Neural crest cell (in vitro differentiated cells): ENCODE results near the gene GDPGP1. TPM values are rescaled to one million over a fixed set of nuclear protein-coding genes. Genes with fewer than 3 reads are reported as not detected.

Experiments
- DNase-seq: peaks from one replicate; pipeline ENCODE4 v3.0.0; 2021; ENCODE audit warnings: low read depth, mixed read lengths, low spot score
- H3K27ac Mint-ChIP-seq: one replicate; pipeline ENCODE4 v1.8.0; 2021; ENCODE audit warnings: mild to moderate bottlenecking, mixed read lengths; ENCODE audit not compliant: unreplicated experiment
- H3K27me3 Mint-ChIP-seq: 2 replicates; pipeline ENCODE4 v1.8.0; 2021; ENCODE audit warnings: low read depth, mild to moderate bottlenecking, mixed read lengths
- H3K36me3 Mint-ChIP-seq: 2 replicates; pipeline ENCODE4 v1.8.0; 2021; ENCODE audit warnings: low read depth, mild to moderate bottlenecking, mixed read lengths
- H3K4me1 Mint-ChIP-seq: 2 replicates; pipeline ENCODE4 v1.8.0; 2021; ENCODE audit warnings: mixed read lengths
- H3K4me3 Mint-ChIP-seq: one replicate; pipeline ENCODE4 v1.8.0; 2021; ENCODE audit warnings: mild to moderate bottlenecking, mixed read lengths
- H3K9me3 Mint-ChIP-seq: 2 replicates; pipeline ENCODE4 v1.8.0; 2021; ENCODE audit warnings: mixed read lengths
- total RNA-seq: library from RNA; stranded (reverse); gene quantifications from 2 replicates; pipeline ENCODE4 v1.2.1, GENCODE V29; 2021
- TF ChIP-seq, protein P1 (sequence below): fragments of 200-600 bp; sonication (generic); conservative IDR thresholded peaks from 2 replicates; pipeline ENCODE4 v1.5.0; 2021; ENCODE audit warnings: antibody characterized with exemption, mild to moderate bottlenecking

Gene GDPGP1
- total RNA-seq, 1 donor from 2014 or later: 7.0 TPM

DNA sequence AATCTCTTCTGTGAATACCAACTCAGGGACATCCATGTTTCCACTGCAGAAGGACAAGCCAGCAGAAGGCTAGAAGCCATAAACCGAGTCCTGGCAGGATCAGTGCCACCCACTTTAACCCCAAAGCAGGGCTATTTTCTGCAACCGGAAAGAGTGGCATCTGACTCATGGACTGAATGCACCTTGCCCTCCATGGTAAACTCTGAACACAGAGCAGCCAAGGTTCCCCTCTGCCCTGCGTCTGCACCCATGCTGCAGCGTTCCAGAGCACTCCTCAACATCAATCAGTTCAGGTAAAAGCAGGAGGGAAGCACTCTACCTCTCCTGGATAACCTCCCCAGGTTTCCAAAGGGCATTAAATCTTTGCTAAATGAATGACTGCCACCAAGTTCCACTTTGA, 30.7 kb downstream of the GDPGP1 start:
- no peaks in the 10 kb centered on the region for H3K9me3 Mint-ChIP-seq
- peaks cover 8% of the 10 kb centered on the region for H3K27me3 Mint-ChIP-seq
- TF ChIP-seq, protein P1, sequence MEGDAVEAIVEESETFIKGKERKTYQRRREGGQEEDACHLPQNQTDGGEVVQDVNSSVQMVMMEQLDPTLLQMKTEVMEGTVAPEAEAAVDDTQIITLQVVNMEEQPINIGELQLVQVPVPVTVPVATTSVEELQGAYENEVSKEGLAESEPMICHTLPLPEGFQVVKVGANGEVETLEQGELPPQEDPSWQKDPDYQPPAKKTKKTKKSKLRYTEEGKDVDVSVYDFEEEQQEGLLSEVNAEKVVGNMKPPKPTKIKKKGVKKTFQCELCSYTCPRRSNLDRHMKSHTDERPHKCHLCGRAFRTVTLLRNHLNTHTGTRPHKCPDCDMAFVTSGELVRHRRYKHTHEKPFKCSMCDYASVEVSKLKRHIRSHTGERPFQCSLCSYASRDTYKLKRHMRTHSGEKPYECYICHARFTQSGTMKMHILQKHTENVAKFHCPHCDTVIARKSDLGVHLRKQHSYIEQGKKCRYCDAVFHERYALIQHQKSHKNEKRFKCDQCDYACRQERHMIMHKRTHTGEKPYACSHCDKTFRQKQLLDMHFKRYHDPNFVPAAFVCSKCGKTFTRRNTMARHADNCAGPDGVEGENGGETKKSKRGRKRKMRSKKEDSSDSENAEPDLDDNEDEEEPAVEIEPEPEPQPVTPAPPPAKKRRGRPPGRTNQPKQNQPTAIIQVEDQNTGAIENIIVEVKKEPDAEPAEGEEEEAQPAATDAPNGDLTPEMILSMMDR: no peak
- no peak for DNase-seq
- H3K4me3 Mint-ChIP-seq: peak overlapping the region; percentile 93
- peak overlapping the region; percentile 97 for H3K27ac Mint-ChIP-seq
- H3K4me1 Mint-ChIP-seq: peaks cover 59% of the 10 kb centered on the region
- peaks cover 4% of the 10 kb centered on the region for H3K36me3 Mint-ChIP-seq

DNA sequence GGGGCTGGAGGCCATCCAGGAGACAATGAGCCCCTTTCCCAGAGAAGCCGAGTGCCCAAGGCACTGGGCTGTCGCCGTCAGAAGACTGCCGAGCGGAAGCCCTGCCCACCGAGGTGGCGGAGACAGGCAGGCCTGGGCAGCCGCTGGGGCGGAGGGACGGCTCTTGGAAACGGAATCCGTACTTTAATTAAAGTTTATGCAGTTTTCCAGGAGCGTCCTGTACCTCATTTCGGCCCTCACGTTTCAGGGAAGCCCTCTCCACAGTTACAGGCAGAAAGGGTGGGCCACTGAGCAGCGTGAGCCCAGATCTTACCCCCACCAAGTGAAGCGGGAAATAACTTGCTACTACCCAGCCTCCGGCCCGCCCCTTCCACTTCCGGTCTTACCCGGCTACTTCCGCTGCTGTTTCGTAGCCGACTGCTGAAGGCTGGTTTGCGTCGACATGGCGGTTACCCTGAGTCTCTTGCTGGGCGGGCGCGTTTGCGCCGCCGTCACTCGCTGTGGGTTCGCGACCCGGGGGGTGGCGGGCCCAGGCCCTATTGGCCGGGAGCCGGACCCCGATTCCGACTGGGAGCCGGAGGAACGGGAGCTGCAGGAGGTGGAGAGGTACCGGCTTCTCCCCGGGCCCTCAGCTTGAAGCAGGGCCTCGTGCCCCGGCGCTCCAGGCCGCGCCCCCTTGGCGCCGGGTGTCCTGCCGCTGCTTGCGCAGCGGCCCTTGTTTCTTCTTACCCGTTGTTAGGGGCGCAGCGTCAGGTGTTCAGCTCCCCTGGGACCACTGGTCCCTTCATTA, 31.5 kb downstream of the GDPGP1 start, which contains the start of gene NGRN:
Gene NGRN, plus strand, starts transcription at position 402 of the 790 bp plus-strand sequence. Its CDS starts 41 bp downstream, at position 443.
- peak; percentile 79 for DNase-seq
- Mint-ChIP-seq H3K4me3 (peak within 1 kb of the TSS; percentile 93), H3K4me1 (peaks cover 65% of the 10 kb centered on the region), H3K9me3 (no peaks in the 10 kb centered on the region), H3K27me3 (peaks cover 8% of the 10 kb centered on the region), H3K27ac (peak within 1 kb of the TSS; percentile 97), H3K36me3 (peaks cover 7% of the 10 kb centered on the region)
- TF ChIP-seq, protein P1: no peak

DNA sequence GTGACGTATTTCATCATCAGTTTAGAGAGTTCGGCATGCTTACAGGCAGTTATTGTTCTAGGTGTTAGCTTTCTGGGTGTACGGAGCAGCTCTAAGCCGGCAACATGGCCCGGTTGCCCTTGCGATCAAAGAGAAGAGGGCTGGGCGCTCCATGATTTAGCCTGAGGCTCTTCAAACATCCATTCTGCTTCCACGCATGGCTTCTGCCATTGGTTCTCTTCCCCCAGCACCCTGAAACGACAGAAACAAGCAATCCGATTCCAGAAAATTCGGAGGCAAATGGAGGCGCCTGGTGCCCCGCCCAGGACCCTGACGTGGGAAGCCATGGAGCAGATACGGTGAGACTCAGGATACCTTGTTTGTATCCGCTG, 32.0 kb downstream of the GDPGP1 start:
- Mint-ChIP-seq H3K9me3 (no peaks in the 10 kb centered on the region), H3K4me1 (peaks cover 67% of the 10 kb centered on the region), H3K27me3 (peaks cover 8% of the 10 kb centered on the region), H3K36me3 (peaks cover 8% of the 10 kb centered on the region), H3K27ac (peak overlapping the region; percentile 97), H3K4me3 (peak overlapping the region; percentile 93)
- TF ChIP-seq, protein P1: no peak
- peak; percentile 6 for DNase-seq

DNA sequence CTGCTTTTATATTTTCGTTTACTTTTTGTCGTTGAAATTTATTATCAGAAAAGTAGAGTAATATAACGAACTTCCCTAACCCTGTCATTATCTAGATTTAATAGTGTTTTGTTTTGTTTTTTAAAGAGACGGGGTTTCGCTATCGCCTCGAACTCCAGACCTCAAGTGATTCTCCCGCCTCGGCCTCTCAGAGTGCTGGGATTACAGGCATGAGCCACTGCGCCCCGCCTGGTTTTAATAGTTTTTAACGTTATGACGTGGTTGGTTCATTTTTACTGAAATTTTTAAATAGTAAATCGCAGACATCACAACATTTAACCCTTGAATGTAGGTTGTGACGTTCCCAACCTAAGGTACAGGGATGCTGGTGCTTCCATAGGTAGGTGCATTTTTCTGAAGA, 32.5 kb downstream of the GDPGP1 start:
- peak overlapping the region; percentile 83 for H3K27ac Mint-ChIP-seq
- H3K36me3 Mint-ChIP-seq: peaks cover 8% of the 10 kb centered on the region
- H3K4me3 Mint-ChIP-seq: peak overlapping the region; percentile 93
- peaks cover 67% of the 10 kb centered on the region for H3K4me1 Mint-ChIP-seq
- TF ChIP-seq, protein P1: no peak
- no peak for DNase-seq
- peaks cover 8% of the 10 kb centered on the region for H3K27me3 Mint-ChIP-seq
- no peaks in the 10 kb centered on the region for H3K9me3 Mint-ChIP-seq

DNA sequence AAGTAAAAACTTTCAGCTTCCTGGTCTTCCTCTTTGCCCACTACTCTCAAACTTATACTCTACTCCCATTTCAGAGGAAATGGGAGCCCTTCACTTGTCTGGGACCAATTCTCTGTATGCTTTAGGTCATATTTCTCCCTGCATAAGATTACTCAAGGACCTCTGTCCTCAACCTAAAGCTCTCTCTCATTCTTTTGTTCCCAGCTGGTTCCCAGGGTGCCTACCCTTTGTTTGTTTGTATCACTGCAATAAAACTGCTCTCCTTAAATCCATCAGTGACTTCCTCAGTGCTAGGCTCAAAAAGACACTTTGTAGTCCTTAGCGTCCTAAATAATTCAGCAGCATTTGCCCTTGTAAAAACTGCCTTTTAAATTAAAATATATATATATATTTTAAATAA, 34.4 kb downstream of the GDPGP1 start:
- TF ChIP-seq, protein P1: no peak
- Mint-ChIP-seq H3K36me3 (peaks cover 8% of the 10 kb centered on the region), H3K27me3 (no peaks in the 10 kb centered on the region), H3K27ac (no peak overlapping the region), H3K4me3 (peak overlapping the region; percentile 93), H3K4me1 (peaks cover 53% of the 10 kb centered on the region), H3K9me3 (no peaks in the 10 kb centered on the region)
- DNase-seq: no peak
